ENCODE results near the gene TAF4B. TPM values are rescaled to one million over a fixed set of nuclear protein-coding genes. Genes with fewer than 3 reads are reported as not detected.
"Not testable (repeated sequence)": the region's sequence is repeated elsewhere in the genome, so short reads cannot be mapped to it uniquely, and the experiment has no call there.

The TAF4B gene
- total and polyA plus RNA-seq, 5 donors from 2014 or later = 1.6 to 5.6 (median 4.6) TPM

DNA sequence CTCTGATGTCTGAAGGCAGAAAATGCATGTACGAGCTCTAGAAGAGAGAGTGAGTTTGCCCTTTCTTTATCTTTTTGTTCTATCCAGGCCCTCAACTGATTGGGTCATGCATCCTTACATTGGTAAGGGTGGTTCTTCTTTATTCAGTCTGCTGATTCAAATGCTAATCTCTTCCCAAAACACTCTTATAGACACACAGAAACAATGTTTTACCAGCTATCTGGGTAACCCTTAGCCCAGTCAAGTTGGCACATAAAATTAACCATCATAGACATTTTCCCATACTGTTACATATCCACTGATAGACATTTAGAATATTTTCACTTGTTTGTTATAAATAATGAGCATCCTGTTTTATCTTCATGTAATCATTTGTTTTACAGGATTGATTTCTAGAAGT is 141.2 kb downstream of the TAF4B start:
- Mint-ChIP-seq H3K27me3 (no peaks in the 10 kb centered on the region), H3K9me3 (peaks cover 0 to 2% (median 0%) of the 10 kb centered on the region in 7 donors), H3K36me3 (peaks cover 26% of the 10 kb centered on the region), H3K4me1 (no peaks in the 10 kb centered on the region), H3K4me3 (no peak overlapping the region), H3K27ac (no peak overlapping the region)
- ATAC-seq (ENCODE audit: low read depth in 2 of 2) (no peak), DNase-seq (no peak)
- H3K9me3 ChIP-seq (ENCODE audit: control insufficient read depth in 2 of 2, low read length in 2 of 2) = no peaks in the 10 kb centered on the region
- no peaks in the 10 kb centered on the region for H3K36me3 ChIP-seq (ENCODE audit: control insufficient read depth, insufficient read depth, low read length)
- no peak overlapping the region for H3K27ac ChIP-seq (ENCODE audit: insufficient read depth, low read length, poor library complexity, severe bottlenecking)
- no peak overlapping the region for H3K4me3 ChIP-seq (ENCODE audit: low read depth, low read length)
- no peaks in the 10 kb centered on the region for H3K27me3 ChIP-seq (ENCODE audit: control insufficient read depth, insufficient read depth, low read length)
- no peaks in the 10 kb centered on the region for H3K4me1 ChIP-seq (ENCODE audit: control insufficient read depth, insufficient read depth, low read length, poor library complexity, severe bottlenecking)

GRCh38 chr18:26370037-26370436 is 143.8 kb downstream of the TAF4B start:
- H3K27ac Mint-ChIP-seq = no peak overlapping the region
- H3K36me3 Mint-ChIP-seq = peaks cover 29% of the 10 kb centered on the region

GRCh38 chr18:26376105-26376504 is 149.9 kb downstream of the TAF4B start:
- Mint-ChIP-seq H3K4me3 (no peak overlapping the region), H3K27me3 (no peaks in the 10 kb centered on the region), H3K9me3 (peaks cover 0 to 2% (median 0%) of the 10 kb centered on the region in 7 donors), H3K4me1 (peaks cover 0 to 2% (median 0%) of the 10 kb centered on the region in 4 donors), H3K27ac (no peak overlapping the region), H3K36me3 (peaks cover 8% of the 10 kb centered on the region)
- ATAC-seq (ENCODE audit: low read depth in 2 of 2) (no peak), DNase-seq (no peak)
- Histone ChIP-seq H3K4me3 (ENCODE audit: low read depth, low read length) (no peak overlapping the region), H3K9me3 (ENCODE audit: control insufficient read depth in 2 of 2, low read length in 2 of 2) (no peaks in the 10 kb centered on the region), H3K27ac (ENCODE audit: insufficient read depth, low read length, poor library complexity, severe bottlenecking) (no peak overlapping the region), H3K4me1 (ENCODE audit: control insufficient read depth, insufficient read depth, low read length, poor library complexity, severe bottlenecking) (no peaks in the 10 kb centered on the region), H3K36me3 (ENCODE audit: control insufficient read depth, insufficient read depth, low read length) (no peaks in the 10 kb centered on the region), H3K27me3 (ENCODE audit: control insufficient read depth, insufficient read depth, low read length) (no peaks in the 10 kb centered on the region)

More at GRCh38 chr18:26370037-26370436, 143.8 kb downstream of the TAF4B start:
- no peak for DNase-seq
- no peak overlapping the region for H3K4me3 ChIP-seq (ENCODE audit: low read depth, low read length)
- no peaks in the 10 kb centered on the region for H3K27me3 ChIP-seq (ENCODE audit: control insufficient read depth, insufficient read depth, low read length)
- Mint-ChIP-seq H3K9me3 (peaks cover 0 to 2% (median 0%) of the 10 kb centered on the region in 7 donors), H3K4me3 (no peak overlapping the region), H3K4me1 (no peaks in the 10 kb centered on the region), H3K27me3 (no peaks in the 10 kb centered on the region)
- H3K4me1 ChIP-seq (ENCODE audit: control insufficient read depth, insufficient read depth, low read length, poor library complexity, severe bottlenecking) = no peaks in the 10 kb centered on the region
- no peak for ATAC-seq (ENCODE audit: low read depth in 2 of 2)
- H3K36me3 ChIP-seq (ENCODE audit: control insufficient read depth, insufficient read depth, low read length) = no peaks in the 10 kb centered on the region
- H3K9me3 ChIP-seq (ENCODE audit: control insufficient read depth in 2 of 2, low read length in 2 of 2) = no peaks in the 10 kb centered on the region
- H3K27ac ChIP-seq (ENCODE audit: insufficient read depth, low read length, poor library complexity, severe bottlenecking) = no peak overlapping the region

DNA sequence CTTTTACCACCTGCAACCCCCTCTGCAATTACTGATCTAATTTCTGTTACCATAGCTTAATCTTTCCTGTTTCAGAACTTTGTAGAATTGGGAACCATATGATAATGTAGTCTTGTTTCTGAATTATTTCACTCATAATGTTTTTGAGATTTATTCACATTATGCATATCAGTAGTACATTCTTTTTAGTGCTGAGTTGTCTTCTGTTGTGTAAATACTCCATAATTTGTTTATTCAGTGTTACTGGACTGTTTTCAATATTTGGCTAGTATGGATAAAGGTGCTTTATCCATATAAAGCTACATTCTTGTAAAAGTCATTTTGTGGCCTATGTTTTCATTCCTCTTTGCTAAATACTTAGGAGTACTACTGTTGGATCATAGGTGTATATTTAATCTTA is 152.5 kb downstream of the TAF4B start:
- peaks cover 0 to 2% (median 0%) of the 10 kb centered on the region in 7 donors for H3K9me3 Mint-ChIP-seq
- H3K4me3 Mint-ChIP-seq = no peak overlapping the region
- ATAC-seq (ENCODE audit: low read depth in 2 of 2) = no peak
- Histone ChIP-seq H3K27ac (ENCODE audit: insufficient read depth, low read length, poor library complexity, severe bottlenecking) (no peak overlapping the region), H3K36me3 (ENCODE audit: control insufficient read depth, insufficient read depth, low read length) (no peaks in the 10 kb centered on the region), H3K4me3 (ENCODE audit: low read depth, low read length) (no peak overlapping the region), H3K4me1 (ENCODE audit: control insufficient read depth, insufficient read depth, low read length, poor library complexity, severe bottlenecking) (no peaks in the 10 kb centered on the region), H3K9me3 (ENCODE audit: control insufficient read depth in 2 of 2, low read length in 2 of 2) (no peaks in the 10 kb centered on the region), H3K27me3 (ENCODE audit: control insufficient read depth, insufficient read depth, low read length) (no peaks in the 10 kb centered on the region)
- H3K27me3 Mint-ChIP-seq = no peaks in the 10 kb centered on the region
- peaks cover 8% of the 10 kb centered on the region for H3K36me3 Mint-ChIP-seq
- peaks cover 0 to 2% (median 0%) of the 10 kb centered on the region in 4 donors for H3K4me1 Mint-ChIP-seq
- no peak for DNase-seq
- no peak overlapping the region for H3K27ac Mint-ChIP-seq

DNA sequence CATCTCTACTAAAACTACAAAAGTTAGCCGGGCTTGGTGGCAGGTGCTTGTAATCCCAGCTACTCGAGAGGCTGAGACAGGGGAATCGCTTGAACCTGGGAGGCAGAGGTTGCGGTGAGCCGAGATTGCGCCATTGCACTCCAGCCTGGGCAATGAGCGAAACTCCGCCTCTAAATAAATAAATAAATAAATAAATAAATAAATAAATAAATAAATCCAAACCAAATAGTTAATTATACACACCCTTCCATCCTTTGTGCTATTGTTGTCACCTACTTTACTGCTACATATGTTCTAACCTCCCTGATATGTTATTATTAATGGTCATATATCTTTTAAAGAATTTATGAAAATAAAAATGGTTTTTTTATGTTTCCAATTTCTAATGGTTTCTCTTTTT is 155.3 kb downstream of the TAF4B start:
- not testable (repeated sequence) for H3K27ac Mint-ChIP-seq; H3K36me3 Mint-ChIP-seq; H3K27ac ChIP-seq (ENCODE audit: insufficient read depth, low read length, poor library complexity, severe bottlenecking); ATAC-seq (ENCODE audit: low read depth in 2 of 2); H3K4me1 ChIP-seq (ENCODE audit: control insufficient read depth, insufficient read depth, low read length, poor library complexity, severe bottlenecking); DNase-seq; H3K27me3 ChIP-seq (ENCODE audit: control insufficient read depth, insufficient read depth, low read length); H3K4me3 Mint-ChIP-seq; H3K27me3 Mint-ChIP-seq; H3K4me3 ChIP-seq (ENCODE audit: low read depth, low read length); H3K9me3 ChIP-seq (ENCODE audit: control insufficient read depth in 2 of 2, low read length in 2 of 2); H3K4me1 Mint-ChIP-seq; H3K9me3 Mint-ChIP-seq; H3K36me3 ChIP-seq (ENCODE audit: control insufficient read depth, insufficient read depth, low read length)

GRCh38 chr18:26383454-26384270 is 157.4 kb downstream of the TAF4B start:
- ATAC-seq (ENCODE audit: low read depth in 2 of 2) (peak in 1 of 2 donors; percentile 50), DNase-seq (peak in 2 of 3 donors; percentile 26 to 56)
- no peak overlapping the region for H3K4me3 Mint-ChIP-seq
- H3K27me3 Mint-ChIP-seq = no peaks in the 10 kb centered on the region
- Histone ChIP-seq H3K27me3 (ENCODE audit: control insufficient read depth, insufficient read depth, low read length) (no peaks in the 10 kb centered on the region), H3K36me3 (ENCODE audit: control insufficient read depth, insufficient read depth, low read length) (no peaks in the 10 kb centered on the region), H3K4me1 (ENCODE audit: control insufficient read depth, insufficient read depth, low read length, poor library complexity, severe bottlenecking) (no peaks in the 10 kb centered on the region), H3K4me3 (ENCODE audit: low read depth, low read length) (no peak overlapping the region), H3K9me3 (ENCODE audit: control insufficient read depth in 2 of 2, low read length in 2 of 2) (no peaks in the 10 kb centered on the region), H3K27ac (ENCODE audit: insufficient read depth, low read length, poor library complexity, severe bottlenecking) (no peak overlapping the region)
- peaks cover 6% of the 10 kb centered on the region for H3K36me3 Mint-ChIP-seq
- no peaks in the 10 kb centered on the region for H3K4me1 Mint-ChIP-seq
- peaks cover 0 to 1% (median 0%) of the 10 kb centered on the region in 7 donors for H3K9me3 Mint-ChIP-seq
- H3K27ac Mint-ChIP-seq = peak overlapping the region in 1 of 3 donors; percentile 48

GRCh38 chr18:26386002-26386401 is 159.8 kb downstream of the TAF4B start:
- Mint-ChIP-seq H3K27me3 (no peaks in the 10 kb centered on the region), H3K4me3 (no peak overlapping the region), H3K36me3 (peaks cover 20% of the 10 kb centered on the region), H3K9me3 (peaks cover 0 to 1% (median 0%) of the 10 kb centered on the region in 7 donors), H3K27ac (no peak overlapping the region), H3K4me1 (peaks cover 0 to 3% (median 0%) of the 10 kb centered on the region in 4 donors)
- Histone ChIP-seq H3K9me3 (ENCODE audit: control insufficient read depth in 2 of 2, low read length in 2 of 2) (no peaks in the 10 kb centered on the region), H3K27ac (ENCODE audit: insufficient read depth, low read length, poor library complexity, severe bottlenecking) (no peak overlapping the region), H3K4me1 (ENCODE audit: control insufficient read depth, insufficient read depth, low read length, poor library complexity, severe bottlenecking) (no peaks in the 10 kb centered on the region), H3K27me3 (ENCODE audit: control insufficient read depth, insufficient read depth, low read length) (no peaks in the 10 kb centered on the region), H3K4me3 (ENCODE audit: low read depth, low read length) (no peak overlapping the region), H3K36me3 (ENCODE audit: control insufficient read depth, insufficient read depth, low read length) (peaks cover 8% of the 10 kb centered on the region)
- ATAC-seq (ENCODE audit: low read depth in 2 of 2) = no peak
- DNase-seq = no peak

DNA sequence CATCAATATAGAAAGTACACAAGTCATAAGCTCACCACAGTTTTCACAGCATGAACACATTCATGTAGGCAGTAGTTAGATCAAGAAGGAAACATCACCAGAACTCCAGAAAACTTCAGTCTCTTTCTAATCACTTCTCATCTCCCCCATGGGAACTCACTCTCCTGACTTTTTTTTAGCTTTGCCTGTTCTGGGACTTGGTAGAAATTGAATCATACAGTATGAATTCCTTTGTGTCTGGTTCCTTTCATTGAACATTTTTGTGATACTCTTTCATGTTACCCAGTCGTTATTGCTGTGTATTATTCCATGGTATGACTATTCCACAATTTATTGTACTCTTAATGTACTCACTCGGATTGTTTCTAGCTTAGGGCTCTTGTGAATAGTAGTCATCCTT is 160.2 kb downstream of the TAF4B start:
- H3K36me3 Mint-ChIP-seq = peaks cover 24% of the 10 kb centered on the region
- H3K9me3 Mint-ChIP-seq = peaks cover 0 to 1% (median 0%) of the 10 kb centered on the region in 7 donors
- H3K4me1 ChIP-seq (ENCODE audit: control insufficient read depth, insufficient read depth, low read length, poor library complexity, severe bottlenecking) = no peaks in the 10 kb centered on the region
- H3K27me3 Mint-ChIP-seq = no peaks in the 10 kb centered on the region
- H3K9me3 ChIP-seq (ENCODE audit: control insufficient read depth in 2 of 2, low read length in 2 of 2) = no peaks in the 10 kb centered on the region
- H3K4me3 ChIP-seq (ENCODE audit: low read depth, low read length) = no peak overlapping the region
- no peak overlapping the region for H3K27ac ChIP-seq (ENCODE audit: insufficient read depth, low read length, poor library complexity, severe bottlenecking)
- ATAC-seq (ENCODE audit: low read depth in 2 of 2) (no peak), DNase-seq (no peak)
- peaks cover 8% of the 10 kb centered on the region for H3K36me3 ChIP-seq (ENCODE audit: control insufficient read depth, insufficient read depth, low read length)
- H3K27me3 ChIP-seq (ENCODE audit: control insufficient read depth, insufficient read depth, low read length) = no peaks in the 10 kb centered on the region
- no peak overlapping the region for H3K4me3 Mint-ChIP-seq
- peaks cover 0 to 3% (median 0%) of the 10 kb centered on the region in 4 donors for H3K4me1 Mint-ChIP-seq
- no peak overlapping the region for H3K27ac Mint-ChIP-seq
